HepG2 (cell line): ENCODE data around the gene TOP2A. TPM values are rescaled to one million over a fixed set of nuclear protein-coding genes. Genes with fewer than 3 reads are reported as not detected.

Experiments
- ATAC-seq: fragments of 200-7000 bp; cut with Tn5 transposase; 3 replicates; pipeline ENCODE4 v1.9.1; 2020; ENCODE audit warnings: mild to moderate bottlenecking, moderate library complexity
- BruUV-seq: library from RNA; stranded (reverse); fragments of 400-500 nt; replicated peaks from 2 replicates; lab custom pipeline; 2021; lab: Mats Ljungman, UMichigan
- CTCF ChIA-PET: fragments of 300-600 bp; formaldehyde crosslinking; extraction: SDS; loops from one replicate; lab custom pipeline; 2021; ENCODE audit warnings: low total read pairs, inconsistent platforms, low intra/inter-chr PET ratio; lab: Yijun Ruan, JAX
- POLR2A ChIA-PET: fragments of 350-600 bp; sonication (Branson Sonifier 250); formaldehyde crosslinking; loops from one replicate; lab custom pipeline; 2020; ENCODE audit warnings: antibody characterized with exemption, inconsistent platforms; lab: Yijun Ruan, JAX
- DNase-seq: peaks from one replicate; pipeline ENCODE4 v3.0.0-alpha.2; 2015; ENCODE audit warnings: low spot score
- FAIRE-seq: peaks from 3 replicates; lab custom pipeline; 2011; peaks lifted over from hg19 to GRCh38; lab: Jason Lieb, UNC
- H2AFZ ChIP-seq: one replicate; pipeline ENCODE4 v1.6.1; 2011; ENCODE audit warnings: low read length, inconsistent platforms
- H3K27ac ChIP-seq: fragments of 300-600 bp; 3 replicates; pipeline ENCODE4 v1.8.0; 2011; ENCODE audit warnings: mixed run types, mild to moderate bottlenecking, mixed read lengths, low read length, inconsistent platforms; ENCODE audit not compliant: insufficient read depth; ENCODE audit errors: extremely low read length
- H3K27me3 ChIP-seq, 2 experiments: fragments of 200-600 bp in 1 of 2; 2 replicates in 1 of 2; 3 replicates in 1 of 2; pipeline versions ENCODE4 v1.6.0 to v1.8.0; 2011; ENCODE audit warnings: low read length in 2 of 2, mild to moderate bottlenecking in 2 of 2, moderate library complexity in 2 of 2, inconsistent platforms in 1 of 2; ENCODE audit not compliant: insufficient read depth in 2 of 2, control insufficient read depth in 1 of 2
- H3K36me3 ChIP-seq, 2 experiments: fragments of 200-600 bp in 1 of 2; replicated peaks in 1 of 2; 2 replicates in 1 of 2; 3 replicates in 1 of 2; pipeline versions ENCODE4 v1.5.1 to v1.8.0; 2011; ENCODE audit warnings: low read length in 2 of 2, inconsistent platforms in 1 of 2; ENCODE audit not compliant: insufficient read depth in 2 of 2, control insufficient read depth in 1 of 2
- H3K4me1 ChIP-seq: 2 replicates; pipeline ENCODE4 v1.5.1; 2012; ENCODE audit warnings: low read length, inconsistent platforms; ENCODE audit not compliant: insufficient read depth
- H3K4me2 ChIP-seq: 2 replicates; pipeline ENCODE4 v1.6.0; 2011; ENCODE audit warnings: low read depth, low read length, inconsistent platforms
- H3K4me3 ChIP-seq, 3 experiments: fragments of 200-600 bp in 1 of 3; sonication (generic), shearing (Covaris generic) in 1 of 3; replicated peaks in 1 of 3; 2 replicates each; pipeline ENCODE4 v1.5.1; 2011 to 2016; ENCODE audit warnings: low read length in 3 of 3, inconsistent platforms in 2 of 3, low read depth in 2 of 3, mild to moderate bottlenecking in 2 of 3, control low read depth in 1 of 3, mixed read lengths in 1 of 3; ENCODE audit not compliant: insufficient read depth in 1 of 3
- H3K79me2 ChIP-seq: one replicate; pipeline ENCODE4 v1.6.1; 2011; ENCODE audit warnings: low read length, inconsistent platforms; ENCODE audit not compliant: insufficient read depth
- H3K9ac ChIP-seq: 2 replicates; pipeline ENCODE4 v1.6.0; 2011; ENCODE audit warnings: mild to moderate bottlenecking, low read depth, low read length, inconsistent platforms; ENCODE audit not compliant: insufficient read depth
- H3K9me3 ChIP-seq: 2 replicates; pipeline ENCODE4 v1.5.1; 2012; ENCODE audit warnings: mild to moderate bottlenecking, low read length
- H4K20me1 ChIP-seq: 2 replicates; pipeline ENCODE4 v1.6.0; 2011; ENCODE audit warnings: inconsistent platforms, mild to moderate bottlenecking, low read length, moderate library complexity; ENCODE audit not compliant: insufficient read depth
- ATF7 ChIP-seq, 2 experiments: fragments of 450-650 bp in 1 of 2; sonication (generic) in 1 of 2; formaldehyde crosslinking in 1 of 2; IDR thresholded peaks; 2 replicates each; pipeline versions ENCODE4 v1.4.0 to v1.6.1; 2016 to 2020; ENCODE audit warnings: antibody characterized with exemption in 1 of 2, mild to moderate bottlenecking in 1 of 2, missing genetic modification reagents in 1 of 2
- MYC ChIP-seq: sonication (generic); formaldehyde crosslinking; IDR thresholded peaks from 2 replicates; pipeline ENCODE4 v1.9.0; 2021; ENCODE audit warnings: missing genetic modification reagents, borderline replicate concordance
- NR1H2 ChIP-seq: sonication (generic); formaldehyde crosslinking; IDR thresholded peaks from 2 replicates; pipeline ENCODE4 v1.8.1; 2022; ENCODE audit warnings: low read depth, missing genetic modification reagents, borderline replicate concordance
- RORA ChIP-seq: sonication (generic); formaldehyde crosslinking; IDR thresholded peaks from 2 replicates; pipeline ENCODE4 v1.5.0; 2020; ENCODE audit warnings: mild to moderate bottlenecking, missing genetic modification reagents, moderate library complexity
- SRY ChIP-seq: sonication (generic); formaldehyde crosslinking; IDR thresholded peaks from 2 replicates; pipeline ENCODE4 v1.8.0; 2022; ENCODE audit warnings: mild to moderate bottlenecking, missing genetic modification reagents
- TBX3 ChIP-seq: fragments of 450-650 bp; IDR thresholded peaks from 2 replicates; pipeline ENCODE4 v1.6.1; 2017; ENCODE audit warnings: antibody characterized with exemption, mild to moderate bottlenecking, inconsistent platforms, borderline replicate concordance
- TEAD2 ChIP-seq: sonication (generic); formaldehyde crosslinking; IDR thresholded peaks from 2 replicates; pipeline ENCODE4 v1.9.0; 2021; ENCODE audit warnings: missing genetic modification reagents
- ZNF282 ChIP-seq: fragments of 450-650 bp; IDR thresholded peaks from 2 replicates; pipeline ENCODE4 v1.6.1; 2018; ENCODE audit not compliant: partially characterized antibody
- ZNF589 ChIP-seq: sonication (generic); formaldehyde crosslinking; conservative IDR thresholded peaks from 2 replicates; pipeline ENCODE4 v1.8.0; 2022; ENCODE audit warnings: mild to moderate bottlenecking, moderate library complexity, missing genetic modification reagents
- ZNF773 ChIP-seq: sonication (generic); formaldehyde crosslinking; IDR thresholded peaks from 2 replicates; pipeline ENCODE4 v1.4.0; 2020; ENCODE audit warnings: missing genetic modification reagents, borderline replicate concordance
- WGBS: methylation state at CpG from one replicate; pipeline ENCODE4 v1.1.6; 2017; ENCODE audit warnings: low lambda C conversion rate; 5-methylcytosine and 5-hydroxymethylcytosine counted together
- in situ Hi-C: cut with HindIII; loops from 2 replicates; pipeline ENCODE4 v1.10.0; 2017; ENCODE audit warnings: low pct_unique_long_range_greater_than_20kb; ENCODE audit not compliant: extremely low pct_ligation_motif_present
- intact Hi-C: fragments of 100-400 bp; cut with micrococcal nuclease; formaldehyde crosslinking; loops from one replicate; pipeline ENCODE4 v1.10.0; 2022; ENCODE audit not compliant: unreplicated experiment
- polyA plus RNA-seq, 8 experiments: library from polyadenylated mRNA; depleted of rRNA in 3 of 8; stranded (reverse) in 7 of 8; unstranded in 1 of 8; fragments of >200 nt; fragmentation: Illumina TruSeq in 4 of 8; extraction: Trizol in 4 of 8; gene quantifications; 2 replicates each; pipeline versions ENCODE4 v1.2.1 to v1.2.3, GENCODE V29; 2011 to 2016; ENCODE audit warnings: low read depth in 4 of 8, missing spikeins in 1 of 8, mixed read lengths in 1 of 8; ENCODE audit not compliant: insufficient read depth in 1 of 8
- total RNA-seq, 5 experiments: library from RNA; depleted of rRNA; stranded (reverse); fragments of >200 nt; fragmentation: Illumina TruSeq; extraction: Trizol; gene quantifications; 2 replicates each; pipeline ENCODE4 v1.2.3, GENCODE V29; 2016; ENCODE audit warnings: low read depth in 1 of 5
- TF ChIP-seq, protein P1 (sequence below): sonication (generic); formaldehyde crosslinking; IDR thresholded peaks from 2 replicates; pipeline ENCODE4 v1.4.0; 2020; ENCODE audit warnings: missing genetic modification reagents
- TF ChIP-seq, protein P2 (sequence below): IDR thresholded peaks from 2 replicates; pipeline ENCODE4 v1.6.1; 2016; ENCODE audit warnings: low read depth
- TF ChIP-seq, protein P3 (sequence below): sonication (generic); formaldehyde crosslinking; IDR thresholded peaks from 2 replicates; pipeline ENCODE4 v1.4.0; 2020; ENCODE audit warnings: missing genetic modification reagents

The TOP2A gene
- total and polyA plus RNA-seq, 2 of the 13 experiments (the other 11 are each of a cell fraction or from before 2014, with no cell fraction given): 108 to 327 TPM

DNA sequence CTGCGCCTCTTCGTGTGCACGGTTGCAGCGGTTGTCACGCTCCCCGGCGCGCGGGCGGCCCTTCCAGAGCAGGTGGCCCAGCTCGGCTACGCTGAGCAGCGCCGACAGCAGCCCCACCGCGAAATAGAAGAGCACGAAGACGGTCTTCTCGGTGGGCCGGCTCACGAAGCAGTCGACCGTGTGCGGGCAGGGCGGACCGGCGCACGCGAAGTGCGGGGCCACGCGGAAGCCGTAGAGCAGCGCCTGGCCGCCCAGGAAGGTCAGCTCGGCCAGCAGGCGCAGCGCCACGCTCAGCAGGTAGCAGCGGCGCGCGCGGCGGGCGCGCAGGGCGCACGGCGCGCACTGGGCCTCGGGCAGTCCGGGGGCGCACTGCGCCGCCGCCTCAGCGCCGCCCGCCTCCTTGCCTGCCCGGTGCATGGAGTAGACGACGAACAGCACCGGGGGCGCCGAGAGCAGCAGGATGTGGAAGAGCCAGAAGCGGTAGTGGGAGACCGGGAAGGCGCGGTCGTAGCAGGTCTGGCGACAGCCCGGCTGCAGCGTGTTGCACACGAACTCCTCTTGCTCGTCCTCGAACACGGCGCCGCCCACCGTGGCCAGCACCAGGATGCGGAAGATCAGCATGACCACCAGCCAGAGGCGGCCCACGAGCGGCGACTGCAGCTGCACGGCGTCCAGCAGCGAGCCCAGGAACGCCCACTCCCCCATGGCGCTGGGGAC is 54.4 kb downstream of the TOP2A start:
- ChIA-PET CTCF (interaction anchor here (1.1 to 2.3 kb wide), 3 partner anchors 52 to 170 kb away, joined by 3 to 7 read pairs (median 7); no protein-coding TSS in a partner anchor), POLR2A (interaction anchor here (0.5 to 3.0 kb wide), 13 partner anchors 11 to 235 kb away, joined by 3 to 11 read pairs (median 4); partner anchors contain the start of genes RARA, TOP2A and WIPF2)
- H3K9ac ChIP-seq: peak overlapping the region; percentile 59
- 75% methylated on average over 77 of the region's 91 CpGs for WGBS
- H3K9me3 ChIP-seq: no peaks in the 10 kb centered on the region
- ATAC-seq (no peak), FAIRE-seq (no peak), DNase-seq (no peak)
- H2AFZ ChIP-seq: no peak overlapping the region
- intact Hi-C loops: no loop called here
- no peaks in the 10 kb centered on the region for H3K79me2 ChIP-seq
- BruUV-seq: TSS peak; percentile 62
- in situ Hi-C loops: loop anchor here (5.0 kb wide), 1 partner anchor 169 kb away; no protein-coding TSS in a partner anchor
- peaks cover 36% of the 10 kb centered on the region for H3K4me1 ChIP-seq
- H3K4me2 ChIP-seq: peak overlapping the region; percentile 69
- no peak overlapping the region for H3K27ac ChIP-seq
- peak overlapping the region; percentile 45 to 67 (median 60); a peak in 4 of 6 replicates for H3K4me3 ChIP-seq
- H3K27me3 ChIP-seq: peaks cover 0 to 11% of the 10 kb centered on the region in 2 experiments; a peak in 2 of 5 replicates
- no peaks in the 10 kb centered on the region for H4K20me1 ChIP-seq
- no peaks in the 10 kb centered on the region for H3K36me3 ChIP-seq
- 0 out of 2 replicates have a peak, but pooled peaks have one; percentile 12 for TF ChIP-seq TEAD2
- TF ChIP-seq ZNF589 (CRISPR knock-in tag): peak; percentile 12; the same call in 1 of the 2 replicates
- TF ChIP-seq SRY (CRISPR knock-in tag): peak; percentile 54; the same call in 1 of the 2 replicates
- peak; percentile 19; the same call in 1 of the 2 replicates for TF ChIP-seq ZNF773 (CRISPR knock-in tag)
- TF ChIP-seq, protein P1, sequence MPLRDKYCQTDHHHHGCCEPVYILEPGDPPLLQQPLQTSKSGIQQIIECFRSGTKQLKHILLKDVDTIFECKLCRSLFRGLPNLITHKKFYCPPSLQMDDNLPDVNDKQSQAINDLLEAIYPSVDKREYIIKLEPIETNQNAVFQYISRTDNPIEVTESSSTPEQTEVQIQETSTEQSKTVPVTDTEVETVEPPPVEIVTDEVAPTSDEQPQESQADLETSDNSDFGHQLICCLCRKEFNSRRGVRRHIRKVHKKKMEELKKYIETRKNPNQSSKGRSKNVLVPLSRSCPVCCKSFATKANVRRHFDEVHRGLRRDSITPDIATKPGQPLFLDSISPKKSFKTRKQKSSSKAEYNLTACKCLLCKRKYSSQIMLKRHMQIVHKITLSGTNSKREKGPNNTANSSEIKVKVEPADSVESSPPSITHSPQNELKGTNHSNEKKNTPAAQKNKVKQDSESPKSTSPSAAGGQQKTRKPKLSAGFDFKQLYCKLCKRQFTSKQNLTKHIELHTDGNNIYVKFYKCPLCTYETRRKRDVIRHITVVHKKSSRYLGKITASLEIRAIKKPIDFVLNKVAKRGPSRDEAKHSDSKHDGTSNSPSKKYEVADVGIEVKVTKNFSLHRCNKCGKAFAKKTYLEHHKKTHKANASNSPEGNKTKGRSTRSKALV (CRISPR knock-in tag): peak; percentile 93
- no peak for TF ChIP-seq TBX3
- TF ChIP-seq ZNF282: no peak
- TF ChIP-seq RORA: no peak
- TF ChIP-seq, protein P2, sequence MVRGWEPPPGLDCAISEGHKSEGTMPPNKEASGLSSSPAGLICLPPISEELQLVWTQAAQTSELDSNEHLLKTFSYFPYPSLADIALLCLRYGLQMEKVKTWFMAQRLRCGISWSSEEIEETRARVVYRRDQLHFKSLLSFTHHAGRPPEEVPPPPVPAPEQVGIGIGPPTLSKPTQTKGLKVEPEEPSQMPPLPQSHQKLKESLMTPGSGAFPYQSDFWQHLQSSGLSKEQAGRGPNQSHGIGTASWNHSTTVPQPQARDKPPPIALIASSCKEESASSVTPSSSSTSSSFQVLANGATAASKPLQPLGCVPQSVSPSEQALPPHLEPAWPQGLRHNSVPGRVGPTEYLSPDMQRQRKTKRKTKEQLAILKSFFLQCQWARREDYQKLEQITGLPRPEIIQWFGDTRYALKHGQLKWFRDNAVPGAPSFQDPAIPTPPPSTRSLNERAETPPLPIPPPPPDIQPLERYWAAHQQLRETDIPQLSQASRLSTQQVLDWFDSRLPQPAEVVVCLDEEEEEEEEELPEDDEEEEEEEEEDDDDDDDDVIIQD (CRISPR knock-in tag): no peak
- no peak for TF ChIP-seq ATF7 (IDR thresholded peaks at IDR 0.05)
- 0 out of 2 replicates have a peak, but pooled peaks have one; percentile 7 for TF ChIP-seq ATF7 (CRISPR knock-in tag; IDR thresholded peaks at IDR 0.05)
- TF ChIP-seq MYC: 0 out of 2 replicates have a peak, but pooled peaks have one; percentile 10
- TF ChIP-seq, protein P3, sequence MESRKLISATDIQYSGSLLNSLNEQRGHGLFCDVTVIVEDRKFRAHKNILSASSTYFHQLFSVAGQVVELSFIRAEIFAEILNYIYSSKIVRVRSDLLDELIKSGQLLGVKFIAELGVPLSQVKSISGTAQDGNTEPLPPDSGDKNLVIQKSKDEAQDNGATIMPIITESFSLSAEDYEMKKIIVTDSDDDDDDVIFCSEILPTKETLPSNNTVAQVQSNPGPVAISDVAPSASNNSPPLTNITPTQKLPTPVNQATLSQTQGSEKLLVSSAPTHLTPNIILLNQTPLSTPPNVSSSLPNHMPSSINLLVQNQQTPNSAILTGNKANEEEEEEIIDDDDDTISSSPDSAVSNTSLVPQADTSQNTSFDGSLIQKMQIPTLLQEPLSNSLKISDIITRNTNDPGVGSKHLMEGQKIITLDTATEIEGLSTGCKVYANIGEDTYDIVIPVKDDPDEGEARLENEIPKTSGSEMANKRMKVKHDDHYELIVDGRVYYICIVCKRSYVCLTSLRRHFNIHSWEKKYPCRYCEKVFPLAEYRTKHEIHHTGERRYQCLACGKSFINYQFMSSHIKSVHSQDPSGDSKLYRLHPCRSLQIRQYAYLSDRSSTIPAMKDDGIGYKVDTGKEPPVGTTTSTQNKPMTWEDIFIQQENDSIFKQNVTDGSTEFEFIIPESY (CRISPR knock-in tag): peak; percentile 50; the same call in 1 of the 2 replicates
- peak; percentile 17; the same call in 1 of the 2 replicates for TF ChIP-seq NR1H2
